ENCODE data around the gene CCDC85B.
"Not testable (repeated sequence)": the region's sequence is repeated elsewhere in the genome, so short reads cannot be mapped to it uniquely, and the experiment has no call there.

The CCDC85B gene

GRCh38 chr11:65890324-65891218, at the start of gene CCDC85B:
TSS of gene CCDC85B (plus strand) at chr11:65890673. CDS start at chr11:65890784, 111 bp downstream.
- peak; percentile 96 for DNase-seq

DNA sequence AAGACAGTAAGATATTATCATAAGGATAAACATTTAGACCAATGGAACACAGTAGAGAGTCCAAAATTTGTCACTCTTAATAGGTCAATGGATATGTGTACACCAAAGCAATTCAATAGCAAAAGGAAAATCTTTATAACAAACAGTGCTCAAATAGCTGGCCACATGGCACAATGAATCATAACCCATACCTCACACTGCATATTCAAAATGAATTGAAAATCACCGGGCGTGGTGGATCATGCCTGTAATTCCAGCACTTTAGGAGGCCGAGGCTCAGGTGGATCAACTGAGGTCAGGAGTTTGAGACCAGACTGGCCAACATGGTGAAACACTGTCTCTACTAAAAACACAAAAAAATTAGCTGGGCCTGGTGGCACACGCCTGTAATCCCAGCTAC, 48.3 kb upstream of the CCDC85B start:
- no peak for DNase-seq

- no peak for DNase-seq
These were observed 46.7 kb upstream of the CCDC85B start for GRCh38 chr11:65843811-65844210.

GRCh38 chr11:65844231-65844872, 46.1 kb upstream of the CCDC85B start:
- DNase-seq: no peak

- no peak for DNase-seq
These were observed 42.7 kb upstream of the CCDC85B start for GRCh38 chr11:65847746-65848145.

GRCh38 chr11:65848693-65849092, 41.8 kb upstream of the CCDC85B start:
- DNase-seq: not testable (repeated sequence)

DNA sequence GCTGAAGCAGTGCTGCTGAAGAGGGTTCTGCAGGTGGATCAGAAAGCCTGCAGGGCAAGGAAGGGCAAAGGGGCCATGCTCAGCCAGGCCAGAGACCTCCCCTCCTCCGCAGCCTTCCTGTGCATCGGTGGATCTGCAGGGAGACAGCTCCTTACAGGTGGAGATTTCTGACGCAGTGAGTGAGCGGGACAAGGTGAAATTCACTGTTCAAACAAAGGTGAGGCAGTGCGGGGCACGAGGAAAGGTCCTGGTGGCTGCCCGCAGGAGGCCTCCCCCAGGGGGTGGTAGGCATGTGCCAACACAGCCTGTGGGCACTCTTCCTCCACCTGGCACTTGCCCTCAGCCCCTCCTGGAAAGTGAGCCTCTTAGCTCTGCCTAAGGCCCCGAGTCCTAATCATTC, 41.1 kb upstream of the CCDC85B start:
- no peak for DNase-seq

- no peak for DNase-seq
These were observed 40.7 kb upstream of the CCDC85B start for GRCh38 chr11:65849771-65850216.

DNA sequence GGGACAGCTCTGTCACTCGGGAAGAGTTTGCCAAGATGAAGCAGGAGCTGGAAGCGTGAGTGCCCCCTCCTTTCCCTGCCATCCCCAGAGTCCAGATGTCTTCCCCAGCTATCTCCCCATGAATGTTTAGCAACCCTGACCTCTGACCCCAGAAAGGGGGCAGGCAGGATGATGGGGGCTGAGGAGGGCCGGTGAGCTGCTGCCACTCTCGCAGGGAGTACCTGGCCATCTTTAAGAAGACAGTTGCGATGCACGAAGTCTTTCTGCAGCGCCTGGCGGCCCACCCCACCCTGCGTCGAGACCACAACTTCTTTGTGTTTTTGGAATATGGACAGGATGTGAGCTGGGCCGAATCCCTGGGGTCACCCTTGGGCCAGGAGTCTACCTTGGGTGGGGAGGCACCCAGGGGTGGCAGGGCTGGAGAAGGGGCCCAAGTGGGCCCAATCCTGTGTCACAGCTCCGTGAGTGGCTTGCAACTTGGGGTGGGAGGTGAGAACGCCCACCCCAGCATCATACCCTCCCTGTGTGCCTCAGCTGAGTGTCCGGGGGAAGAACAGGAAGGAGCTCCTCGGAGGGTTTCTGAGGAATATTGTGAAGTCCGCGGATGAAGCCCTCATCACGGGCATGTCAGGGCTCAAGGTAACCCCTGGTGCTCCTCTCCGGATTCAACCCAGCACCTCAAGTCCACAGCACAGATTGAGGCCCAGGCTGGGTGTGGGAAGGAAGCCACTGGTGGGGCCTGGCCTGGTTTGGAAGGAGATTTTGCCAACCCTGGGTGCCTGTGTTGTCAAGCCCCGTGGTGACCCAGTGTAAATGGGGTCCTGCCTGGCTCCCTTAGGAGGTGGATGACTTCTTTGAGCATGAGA, 40.0 kb upstream of the CCDC85B start:
- no peak for DNase-seq

- no peak for DNase-seq
These were observed 39.3 kb upstream of the CCDC85B start for GRCh38 chr11:65851083-65851579.

DNA sequence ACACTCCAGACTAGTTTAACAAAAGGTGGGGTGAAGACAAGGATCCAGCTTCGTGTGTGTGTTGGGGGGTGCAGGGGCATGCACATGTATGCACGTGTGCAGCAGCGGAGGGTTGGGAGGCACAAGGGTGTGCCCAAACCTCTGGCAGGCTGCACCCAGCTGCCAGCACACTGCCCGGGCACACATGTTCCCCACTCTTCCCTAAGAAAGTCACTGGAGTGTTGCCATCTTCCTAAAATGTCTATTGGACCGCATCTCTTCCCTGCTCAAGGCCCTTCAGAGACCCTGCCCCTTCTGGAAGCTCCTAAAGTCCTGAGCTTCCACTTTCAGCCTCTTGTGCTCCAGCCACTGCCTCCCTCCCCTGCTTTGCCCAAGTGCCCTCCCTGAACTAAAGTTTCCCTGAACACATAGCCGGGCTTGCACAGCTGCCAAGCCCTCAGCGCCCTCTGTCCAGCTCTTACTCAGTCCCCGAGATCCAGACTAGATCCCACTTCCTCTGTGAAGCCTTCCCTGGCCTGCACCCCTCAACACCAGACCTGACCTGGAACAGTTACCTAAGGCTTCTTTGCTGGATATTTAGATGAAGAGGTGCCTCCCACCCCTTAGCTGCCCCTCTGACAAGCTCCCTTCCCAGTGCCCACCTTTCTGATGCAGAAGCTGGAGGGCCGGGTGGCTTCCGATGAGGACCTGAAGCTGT, 38.5 kb upstream of the CCDC85B start:
- DNase-seq: no peak

- no peak for DNase-seq
These were observed 37.8 kb upstream of the CCDC85B start for GRCh38 chr11:65852508-65853245.

DNA sequence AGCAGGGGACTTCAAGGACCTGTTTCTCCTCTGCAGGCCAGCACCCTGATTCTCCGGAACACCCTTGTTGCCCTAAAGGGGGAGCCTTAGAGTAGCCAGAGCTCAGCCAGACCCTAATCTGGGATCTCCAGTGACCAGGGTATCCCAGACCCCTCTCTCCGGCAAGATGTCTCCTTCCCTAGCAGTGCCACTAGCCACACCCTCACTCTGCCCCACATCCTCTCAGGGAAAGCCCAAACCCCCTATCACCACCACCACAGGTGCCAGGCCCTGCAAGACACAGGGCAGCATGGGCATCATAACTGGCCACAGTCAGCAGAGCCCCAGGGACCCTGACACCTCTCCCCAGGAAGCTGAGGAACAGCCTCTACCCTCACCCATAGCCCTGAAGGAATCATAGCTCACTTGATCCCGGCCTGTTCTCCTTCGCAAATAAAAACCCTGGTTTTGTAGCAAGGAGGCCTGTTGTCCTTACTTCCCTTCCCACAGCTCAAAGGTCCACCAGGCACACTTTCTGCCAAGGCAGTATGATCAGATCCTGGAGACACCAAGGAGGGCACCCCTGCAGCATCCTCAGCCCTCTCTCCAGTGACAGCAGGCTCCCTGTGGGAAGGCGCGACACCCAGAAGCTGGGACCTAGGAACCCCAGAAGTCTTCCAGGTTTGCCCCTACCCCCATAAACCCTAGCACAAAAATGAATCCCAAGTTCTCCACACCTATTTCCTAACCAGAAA, 37.1 kb upstream of the CCDC85B start:
- no peak for DNase-seq

GRCh38 chr11:65854161-65854592, 36.3 kb upstream of the CCDC85B start:
- no peak for DNase-seq

- DNase-seq: no peak
These were observed 35.3 kb upstream of the CCDC85B start for GRCh38 chr11:65854852-65855837.

GRCh38 chr11:65855927-65856363, 34.5 kb upstream of the CCDC85B start:
- no peak for DNase-seq

- peak; percentile 83 for DNase-seq
These were observed 33.6 kb upstream of the CCDC85B start for GRCh38 chr11:65856689-65857499.

DNA sequence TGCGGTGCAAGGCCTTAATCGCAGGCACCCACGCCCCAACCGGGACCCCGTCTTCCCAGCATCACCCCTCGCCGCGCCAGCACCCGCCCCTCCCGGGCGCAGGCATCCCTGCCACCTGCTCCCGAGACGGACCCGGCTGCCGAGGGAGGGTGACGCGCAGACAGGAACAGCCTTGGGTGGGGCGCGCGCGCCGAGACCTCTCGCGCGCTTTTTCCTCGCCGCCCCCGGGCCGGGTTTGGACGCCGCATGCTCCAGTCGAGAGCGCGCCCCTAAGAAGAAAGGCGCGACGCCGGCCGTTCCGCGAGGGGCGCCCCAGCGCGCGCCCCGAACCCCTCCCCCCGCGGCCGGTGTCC, 33.0 kb upstream of the CCDC85B start:
- DNase-seq: no peak

Data from NK-92 treated with Interleukin-12 subunit alpha and Interleukin-12 subunit beta, amount 100 ng/mL, for 24 hours (cell line).